ENCODE results near the gene METTL25. TPM values are rescaled to one million over a fixed set of nuclear protein-coding genes. Genes with fewer than 3 reads are reported as not detected.

Gene METTL25
- total and polyA plus RNA-seq, 2 of the 8 experiments (the other 6 are each of a cell fraction or from before 2014, with no cell fraction given), result 2.4 to 8.3 TPM

- DNase-seq (ENCODE audit: low read depth in 1 of 2, low spot score in 2 of 2) (no peak), FAIRE-seq (no peak)
- Histone ChIP-seq H3K9me3 (ENCODE audit: insufficient read depth in 2 of 2, low read depth in 1 of 2, low read length in 1 of 2) (no peaks in the 10 kb centered on the region), H3K4me2 (ENCODE audit: insufficient read depth in 1 of 2, low read depth in 2 of 2, low read length in 2 of 2) (no peak overlapping the region), H3K56ac (replicated peaks; ENCODE audit: insufficient read length, low read depth, low read length) (no peak overlapping the region), H2BK5ac (ENCODE audit: low read depth, low read length) (no peak overlapping the region), H3K27me3 (replicated peaks in 1 of 4; ENCODE audit: control insufficient read depth in 3 of 4, extremely low read depth in 1 of 4, insufficient read depth in 3 of 4, low read length in 3 of 4) (no peaks in the 10 kb centered on the region), H4K91ac (replicated peaks; ENCODE audit: insufficient read length, low read length) (no peak overlapping the region), H3K4ac (replicated peaks; ENCODE audit: insufficient read length, low read depth, low read length) (no peak overlapping the region), H2AFZ (ENCODE audit: low read length) (no peak overlapping the region), H2BK20ac (ENCODE audit: low read length) (no peak overlapping the region), H3K9ac (replicated peaks in 1 of 4; ENCODE audit: extremely low read depth in 1 of 4, low read depth in 3 of 4, low read length in 3 of 4) (no peak overlapping the region), H3K36me3 (ENCODE audit: control insufficient read depth in 2 of 4, insufficient read depth in 4 of 4, low read length in 3 of 4) (no peaks in the 10 kb centered on the region), H4K20me1 (replicated peaks in 1 of 2; ENCODE audit: control insufficient read depth in 1 of 2, insufficient read depth in 2 of 2, low read length in 2 of 2) (no peaks in the 10 kb centered on the region), H3K27ac (ENCODE audit: low read depth, low read length) (no peak overlapping the region), H4K5ac (ENCODE audit: insufficient read length, low read depth, low read length) (no peak overlapping the region), H3K23me2 (ENCODE audit: low read depth, low read length) (no peaks in the 10 kb centered on the region), H4K8ac (ENCODE audit: extremely low read depth, insufficient read depth, low read length) (no peak overlapping the region), H3K14ac (ENCODE audit: insufficient read length) (no peak overlapping the region), H3K23ac (ENCODE audit: insufficient read length) (no peak overlapping the region), H2BK12ac (ENCODE audit: low read depth, low read length) (no peak overlapping the region), H2BK120ac (replicated peaks; ENCODE audit: low read depth, low read length) (no peak overlapping the region), H3K79me1 (ENCODE audit: low read depth, low read length) (no peaks in the 10 kb centered on the region), H3K4me3 (ENCODE audit: extremely low read depth in 1 of 4, insufficient read depth in 2 of 4, low read depth in 3 of 4, low read length in 4 of 4) (no peak overlapping the region), H3K18ac (ENCODE audit: extremely low read depth, low read length) (no peak overlapping the region), H3K4me1 (replicated peaks in 1 of 4; ENCODE audit: control insufficient read depth in 3 of 4, insufficient read depth in 4 of 4, low read length in 3 of 4) (no peaks in the 10 kb centered on the region), H2BK15ac (ENCODE audit: low read length) (no peak overlapping the region), H3K79me2 (ENCODE audit: control insufficient read depth in 1 of 2, insufficient read depth in 2 of 2, low read length in 2 of 2) (no peaks in the 10 kb centered on the region), H2AK5ac (ENCODE audit: low read depth, low read length) (no peak overlapping the region)
- CTCF ChIA-PET (ENCODE audit: partially characterized antibody), result no interaction called here
- 86% methylated on average over 2 of the region's 2 CpGs; no CpG with 5 or more reads in 1 of the 2 experiments for WGBS, 2 experiments (ENCODE audit: extremely low coverage in 1 of 2, insufficient coverage in 1 of 2, insufficient read length in 1 of 2, insufficient replicate concordance in 2 of 2, low coverage in 1 of 2, low lambda C conversion rate in 2 of 2, missing lambda C conversion rate in 1 of 2)
- TF ChIP-seq USF2 (IDR thresholded peaks at IDR 0.05; ENCODE audit: low read length) (no peak), SP4 (IDR thresholded peaks at IDR 0.05; ENCODE audit: low read length) (no peak), ASH2L (IDR thresholded peaks at IDR 0.05; ENCODE audit: low read length) (no peak), HDAC6 (IDR thresholded peaks at IDR 0.05; ENCODE audit: low read depth, low read length) (no peak), MAFK (IDR thresholded peaks at IDR 0.05; ENCODE audit: low read depth, low read length) (no peak), CREB1 (IDR thresholded peaks at IDR 0.05) (no peak), TAF7 (optimal IDR thresholded peaks at IDR 0.05; ENCODE audit: borderline replicate concordance, low read depth, low read length) (no peak), SIX5 (IDR thresholded peaks at IDR 0.05; ENCODE audit: low read depth, low read length) (no peak), CHD1 (IDR thresholded peaks at IDR 0.05; ENCODE audit: low read depth, low read length) (no peak), JUND (IDR thresholded peaks at IDR 0.05; ENCODE audit: low read length) (no peak), FOSL1 (IDR thresholded peaks at IDR 0.05; ENCODE audit: insufficient read depth, low read depth, low read length) (no peak), TBP (IDR thresholded peaks at IDR 0.05; ENCODE audit: low read depth, low read length) (no peak), CBX8 (IDR thresholded peaks at IDR 0.05; ENCODE audit: borderline replicate concordance, low read depth, low read length) (no peak), RNF2 (IDR thresholded peaks at IDR 0.05; ENCODE audit: borderline replicate concordance, low read depth, low read length, missing control alignments, poor library complexity, severe bottlenecking) (no peak)
- POLR2A ChIA-PET (ENCODE audit: partially characterized antibody), result no interaction called here
These were observed 128.4 kb downstream of the METTL25 start for GRCh38 chr12:82486524-82487235.
